ENCODE results near the gene ZHX3.

DNA sequence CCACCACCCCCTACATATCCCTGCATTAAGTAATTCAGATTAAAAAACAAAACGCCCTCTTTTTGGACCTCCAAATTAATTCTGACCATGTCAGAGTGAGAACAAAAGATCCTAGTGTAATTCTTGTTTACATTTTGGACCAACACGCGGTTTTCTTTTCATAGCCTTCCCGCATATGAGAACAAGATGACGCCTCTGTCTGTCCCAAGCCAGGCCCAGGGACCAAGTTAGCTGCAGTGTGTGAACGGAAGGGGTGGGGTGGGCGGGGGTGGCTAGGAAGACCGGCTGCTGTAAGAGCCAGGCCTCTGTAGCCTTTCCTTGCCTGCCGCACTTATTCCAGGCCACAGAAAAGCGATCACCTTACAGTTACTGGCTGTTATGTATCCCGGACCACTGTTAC, 112.2 kb downstream of the ZHX3 start:
- TF ChIP-seq, protein P1, sequence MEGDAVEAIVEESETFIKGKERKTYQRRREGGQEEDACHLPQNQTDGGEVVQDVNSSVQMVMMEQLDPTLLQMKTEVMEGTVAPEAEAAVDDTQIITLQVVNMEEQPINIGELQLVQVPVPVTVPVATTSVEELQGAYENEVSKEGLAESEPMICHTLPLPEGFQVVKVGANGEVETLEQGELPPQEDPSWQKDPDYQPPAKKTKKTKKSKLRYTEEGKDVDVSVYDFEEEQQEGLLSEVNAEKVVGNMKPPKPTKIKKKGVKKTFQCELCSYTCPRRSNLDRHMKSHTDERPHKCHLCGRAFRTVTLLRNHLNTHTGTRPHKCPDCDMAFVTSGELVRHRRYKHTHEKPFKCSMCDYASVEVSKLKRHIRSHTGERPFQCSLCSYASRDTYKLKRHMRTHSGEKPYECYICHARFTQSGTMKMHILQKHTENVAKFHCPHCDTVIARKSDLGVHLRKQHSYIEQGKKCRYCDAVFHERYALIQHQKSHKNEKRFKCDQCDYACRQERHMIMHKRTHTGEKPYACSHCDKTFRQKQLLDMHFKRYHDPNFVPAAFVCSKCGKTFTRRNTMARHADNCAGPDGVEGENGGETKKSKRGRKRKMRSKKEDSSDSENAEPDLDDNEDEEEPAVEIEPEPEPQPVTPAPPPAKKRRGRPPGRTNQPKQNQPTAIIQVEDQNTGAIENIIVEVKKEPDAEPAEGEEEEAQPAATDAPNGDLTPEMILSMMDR (IDR thresholded peaks at IDR 0.05 in 4 of 5, conservative IDR thresholded peaks at IDR 0.05 in 1 of 5) = no peak
- no peak for TF ChIP-seq POLR2A (IDR thresholded peaks at IDR 0.05)
